ENCODE data around the gene LRRFIP2.
"Not testable (repeated sequence)": the region's sequence is repeated elsewhere in the genome, so short reads cannot be mapped to it uniquely, and the experiment has no call there.

LRRFIP2 gene

GRCh38 chr3:37183976-37184375, 9.6 kb upstream of the LRRFIP2 start:
- no peak for DNase-seq

GRCh38 chr3:37183375-37183831, 9.0 kb upstream of the LRRFIP2 start:
- DNase-seq = no peak

GRCh38 chr3:37182816-37183215, 8.4 kb upstream of the LRRFIP2 start:
- no peak for DNase-seq

- no peak for DNase-seq
Observed at GRCh38 chr3:37181756-37182155, 7.4 kb upstream of the LRRFIP2 start.

GRCh38 chr3:37179144-37179967, 5.0 kb upstream of the LRRFIP2 start:
- no peak for DNase-seq

GRCh38 chr3:37173806-37174205, 576 bp downstream of the LRRFIP2 start:
- DNase-seq = no peak

GRCh38 chr3:37171144-37171543, 3.2 kb downstream of the LRRFIP2 start:
- no peak for DNase-seq

- DNase-seq = no peak
Observed at GRCh38 chr3:37170513-37170912, 3.9 kb downstream of the LRRFIP2 start.

- DNase-seq = no peak
Observed at GRCh38 chr3:37170060-37170459, 4.3 kb downstream of the LRRFIP2 start.

- no peak for DNase-seq
Observed at GRCh38 chr3:37168896-37169295, 5.5 kb downstream of the LRRFIP2 start.

- DNase-seq = no peak
Observed at GRCh38 chr3:37163262-37164015, 10.9 kb downstream of the LRRFIP2 start.

GRCh38 chr3:37162501-37163245, 11.7 kb downstream of the LRRFIP2 start:
- DNase-seq = no peak

- DNase-seq = no peak
Observed at GRCh38 chr3:37161351-37161750, 13.0 kb downstream of the LRRFIP2 start.

- no peak for DNase-seq
Observed at GRCh38 chr3:37155782-37156181, 18.6 kb downstream of the LRRFIP2 start.

- no peak for DNase-seq
Observed at GRCh38 chr3:37154668-37155314, 19.6 kb downstream of the LRRFIP2 start.

- DNase-seq = no peak
Observed at GRCh38 chr3:37150621-37151020, 23.8 kb downstream of the LRRFIP2 start.

GRCh38 chr3:37149257-37149656, 25.1 kb downstream of the LRRFIP2 start:
- no peak for DNase-seq

- no peak for DNase-seq
Observed at GRCh38 chr3:37148208-37148607, 26.2 kb downstream of the LRRFIP2 start.

- no peak for DNase-seq
Observed at GRCh38 chr3:37147666-37148065, 26.7 kb downstream of the LRRFIP2 start.

- not testable (repeated sequence) for DNase-seq
Observed at GRCh38 chr3:37146927-37147326, 27.5 kb downstream of the LRRFIP2 start.

- DNase-seq = no peak
Observed at GRCh38 chr3:37145611-37146010, 28.8 kb downstream of the LRRFIP2 start.

GRCh38 chr3:37144806-37145205, 29.6 kb downstream of the LRRFIP2 start:
- no peak for DNase-seq

- no peak for DNase-seq
Observed at GRCh38 chr3:37143821-37144220, 30.6 kb downstream of the LRRFIP2 start.
